ENCODE data around the gene ATP8A2.

- TF ChIP-seq ZBTB33 (IDR thresholded peaks at IDR 0.05) (no peak), CHD2 (IDR thresholded peaks at IDR 0.05; ENCODE audit: borderline replicate concordance, low read depth, low read length) (no peak), CTCF (IDR thresholded peaks at IDR 0.05 in 2 of 3, conservative IDR thresholded peaks at IDR 0.05 in 1 of 3; ENCODE audit: control insufficient read depth in 2 of 3, extremely low read depth in 1 of 3, insufficient read depth in 1 of 3, low read depth in 3 of 3, low read length in 3 of 3) (no peak), SMC3 (IDR thresholded peaks at IDR 0.05; ENCODE audit: borderline replicate concordance, low read length) (no peak), POLR2AphosphoS5 (IDR thresholded peaks at IDR 0.05; ENCODE audit: low read length) (no peak), HDAC6 (IDR thresholded peaks at IDR 0.05; ENCODE audit: unreplicated experiment) (no peak), EGR1 (IDR thresholded peaks at IDR 0.05; ENCODE audit: borderline replicate concordance in 1 of 2, low read depth in 2 of 2, low read length in 2 of 2) (no peak), PKNOX1 (IDR thresholded peaks at IDR 0.05) (no peak), HDAC2 (IDR thresholded peaks at IDR 0.05) (no peak), BCLAF1 (IDR thresholded peaks at IDR 0.05) (no peak), ZNF592 (IDR thresholded peaks at IDR 0.05) (no peak), GABPA (IDR thresholded peaks at IDR 0.05; ENCODE audit: low read depth) (no peak), POLR2A (IDR thresholded peaks at IDR 0.05; ENCODE audit: low read depth, low read length) (no peak), CEBPB (IDR thresholded peaks at IDR 0.05; ENCODE audit: borderline replicate concordance in 1 of 2, low read depth in 2 of 2, low read length in 2 of 2) (no peak)
Measured at GRCh38 chr13:25453850-25454365, 82.1 kb downstream of the ATP8A2 start.

Measured in GM12878 (cell line).